K562 (cell line): Measurements from ENCODE around the gene RBFOX2. TPM values are rescaled to one million over a fixed set of nuclear protein-coding genes. Genes with fewer than 3 reads are reported as not detected.

Experiments used
- ATAC-seq: fragments of 200-7000 bp; cut with Tn5 transposase; 3 replicates; pipeline ENCODE4 v1.9.1; 2020; ENCODE audit warnings: moderate library complexity
- BruUV-seq: library from RNA; stranded (reverse); fragments of 400-500 nt; replicated peaks from 2 replicates; lab custom pipeline; 2021; lab: Mats Ljungman, UMichigan
- CTCF ChIA-PET: fragments of 300-600 bp; formaldehyde crosslinking; extraction: SDS; loops from one replicate; lab custom pipeline; 2021; ENCODE audit warnings: low intra/inter-chr PET ratio; lab: Yijun Ruan, JAX
- POLR2A ChIA-PET: fragments of 300-600, 350-650 bp; sonication (Branson Sonifier 250); formaldehyde crosslinking; extraction: SDS; loops from one replicate; lab custom pipeline; 2021; ENCODE audit warnings: antibody characterized with exemption, inconsistent platforms; lab: Yijun Ruan, JAX
- DNase-seq, 4 experiments: peaks; one replicate each; pipeline versions ENCODE4 v3.0.0 to v3.0.0-alpha.2; 2011 to 2018; ENCODE audit warnings: low spot score in 3 of 4, mixed read lengths in 3 of 4; ENCODE audit errors: extremely low read depth in 1 of 4
- FAIRE-seq: peaks from 2 replicates; lab custom pipeline; 2011; peaks lifted over from hg19 to GRCh38; lab: Jason Lieb, UNC
- H2AFZ ChIP-seq: 2 replicates; pipeline ENCODE4 v1.6.0; 2011; ENCODE audit warnings: low read depth, low read length, control low read depth, inconsistent platforms
- H3K27ac ChIP-seq: fragments of 200-600 bp; 3 replicates; pipeline ENCODE4 v1.8.0; 2011; ENCODE audit warnings: low read depth, mild to moderate bottlenecking, control low read depth, inconsistent platforms, low read length, moderate library complexity, mixed read lengths; ENCODE audit errors: extremely low read depth
- H3K27me3 ChIP-seq, 2 experiments: fragments of 300-600 bp in 1 of 2; 2 replicates in 1 of 2; 3 replicates in 1 of 2; pipeline versions ENCODE4 v1.6.0 to v1.8.0; 2011; ENCODE audit warnings: inconsistent platforms in 2 of 2, low read length in 2 of 2, mild to moderate bottlenecking in 1 of 2, mixed read lengths in 1 of 2, moderate library complexity in 1 of 2; ENCODE audit not compliant: control insufficient read depth in 2 of 2, insufficient read depth in 2 of 2
- H3K36me3 ChIP-seq: fragments of 300-600 bp; 3 replicates; pipeline ENCODE4 v1.8.0; 2011; ENCODE audit warnings: mild to moderate bottlenecking, low read length, inconsistent platforms; ENCODE audit not compliant: control insufficient read depth, insufficient read depth
- H3K4me1 ChIP-seq, 2 experiments: fragments of 200-600 bp in 1 of 2; replicated peaks in 1 of 2; 2 replicates in 1 of 2; 3 replicates in 1 of 2; pipeline versions ENCODE4 v1.5.1 to v1.8.0; 2011; ENCODE audit warnings: inconsistent platforms in 2 of 2, low read length in 2 of 2, mild to moderate bottlenecking in 1 of 2, mixed read lengths in 1 of 2, moderate library complexity in 1 of 2; ENCODE audit not compliant: control insufficient read depth in 2 of 2, insufficient read depth in 2 of 2
- H3K4me2 ChIP-seq: 2 replicates; pipeline ENCODE4 v1.6.1; 2011; ENCODE audit warnings: low read length, control low read depth, inconsistent platforms, mixed read lengths; ENCODE audit not compliant: insufficient read depth
- H3K4me3 ChIP-seq: fragments of 200-600 bp; sonication (generic), shearing (Covaris generic); 2 replicates; pipeline ENCODE4 v1.5.1; 2016; ENCODE audit warnings: control low read depth, inconsistent platforms
- H3K79me2 ChIP-seq: fragments of 200-600 bp; 3 replicates; pipeline ENCODE4 v1.8.0; 2011; ENCODE audit warnings: low read length, inconsistent platforms; ENCODE audit not compliant: control insufficient read depth, insufficient read depth
- H3K9ac ChIP-seq, 2 experiments: 2 replicates each; pipeline versions ENCODE4 v1.6.0 to v1.6.1; 2011; ENCODE audit warnings: low read depth in 2 of 2, low read length in 2 of 2, control low read depth in 1 of 2, inconsistent platforms in 1 of 2, mild to moderate bottlenecking in 1 of 2, mixed read lengths in 1 of 2; ENCODE audit not compliant: insufficient read depth in 1 of 2
- H3K9me1 ChIP-seq: one replicate; pipeline ENCODE4 v1.6.0; 2011; ENCODE audit warnings: inconsistent platforms, mild to moderate bottlenecking, low read length, moderate library complexity; ENCODE audit not compliant: control insufficient read depth, insufficient read depth
- H3K9me3 ChIP-seq: replicated peaks from 2 replicates; pipeline ENCODE4 v1.5.1; 2011; ENCODE audit warnings: low read depth, low read length, inconsistent platforms; ENCODE audit not compliant: control insufficient read depth, insufficient read depth
- H4K20me1 ChIP-seq: replicated peaks from 2 replicates; pipeline ENCODE4 v1.6.1; 2011; ENCODE audit warnings: low read length, inconsistent platforms, mixed read lengths; ENCODE audit not compliant: control insufficient read depth, insufficient read depth
- DACH1 ChIP-seq: fragments of 450-650 bp; IDR thresholded peaks from 2 replicates; pipeline ENCODE4 v1.6.1; 2018; ENCODE audit not compliant: partially characterized antibody
- ELF1 ChIP-seq: fragments of 200-800 bp; sonication (Bioruptor generic); IDR thresholded peaks from 2 replicates; pipeline ENCODE4 v1.6.1; 2016; ENCODE audit warnings: missing genetic modification characterization, missing compliant biosample characterization
- NKRF ChIP-seq: fragments of 450-650 bp; IDR thresholded peaks from 2 replicates; pipeline ENCODE4 v1.6.1; 2016; ENCODE audit warnings: borderline replicate concordance
- POLR2B ChIP-seq: fragments of 450-650 bp; IDR thresholded peaks from 2 replicates; pipeline ENCODE4 v1.6.1; 2018; ENCODE audit warnings: low read depth; ENCODE audit not compliant: partially characterized antibody
- TAF9B ChIP-seq: fragments of 450-650 bp; IDR thresholded peaks from 2 replicates; pipeline ENCODE4 v1.6.1; 2018; ENCODE audit warnings: mild to moderate bottlenecking; ENCODE audit not compliant: partially characterized antibody
- WGBS: fragments of 100-300 bp; shearing (Covaris generic); methylation state at CpG from one replicate; pipeline ENCODE4 v1.1.6; 2016; ENCODE audit warnings: low coverage, mixed read lengths; ENCODE audit not compliant: insufficient coverage; ENCODE audit errors: missing lambda C conversion rate; 5-methylcytosine and 5-hydroxymethylcytosine counted together
- in situ Hi-C: fragments of 300-500 bp; cut with MboI; formaldehyde crosslinking; loops from 4 replicates; pipeline ENCODE4 v1.15.0; 2018; ENCODE audit warnings: inconsistent platforms, mixed read lengths
- intact Hi-C: fragments of 100-400 bp; cut with micrococcal nuclease; formaldehyde crosslinking; loops from 2 replicates; pipeline ENCODE4 v1.14.2; 2022
- polyA plus RNA-seq, 8 experiments: library from polyadenylated mRNA; depleted of rRNA in 4 of 8; stranded (reverse) in 5 of 8; unstranded in 3 of 8; fragments of >200 nt; fragmentation: Nextera tagmentation in 2 of 8; fragmentation: Illumina TruSeq in 1 of 8; extraction: Ambion mirVana in 2 of 8; extraction: Trizol in 1 of 8; gene quantifications; 2 replicates each; pipeline versions ENCODE4 v1.2.1 to v1.2.3, GENCODE V29; 2011 to 2014; ENCODE audit warnings: inconsistent platforms in 1 of 8, missing spikeins in 1 of 8
- total RNA-seq, 7 experiments: library from RNA; depleted of rRNA in 6 of 7; stranded (reverse); fragments of >200 nt in 6 of 7; fragmentation: Illumina TruSeq in 2 of 7; extraction: Trizol in 2 of 7; gene quantifications; 2 replicates each; pipeline versions ENCODE4 v1.2.1 to v1.2.3, GENCODE V29; 2011 to 2021; ENCODE audit warnings: low replicate concordance in 1 of 7
- TF ChIP-seq, protein P1 (sequence below): sonication (generic); formaldehyde crosslinking; IDR thresholded peaks from 2 replicates; pipeline ENCODE4 v1.8.0; 2022; ENCODE audit warnings: missing genetic modification reagents, mild to moderate bottlenecking, borderline replicate concordance

The RBFOX2 gene
- total and polyA plus RNA-seq, 9 of the 15 experiments (the other 6 are each of a cell fraction or from before 2014, with no cell fraction given) = 5.8 to 24.8 (median 14.2) TPM

- no peak for TF ChIP-seq NKRF
Observed at GRCh38 chr22:35917651-35918050, 111.0 kb downstream of the RBFOX2 start (continued).

- Histone ChIP-seq H3K9ac (no peak overlapping the region), H3K27me3 (no peaks in the 10 kb centered on the region), H3K4me1 (peaks cover 0 to 13% of the 10 kb centered on the region in 2 experiments; a peak in 2 of 5 replicates), H3K79me2 (peaks cover 8% of the 10 kb centered on the region), H3K27ac (no peak overlapping the region; the same call in 2 of the 3 replicates), H3K4me2 (no peak overlapping the region), H4K20me1 (no peaks in the 10 kb centered on the region), H3K9me1 (no peaks in the 10 kb centered on the region), H3K4me3 (no peak overlapping the region), H3K9me3 (no peaks in the 10 kb centered on the region), H3K36me3 (no peaks in the 10 kb centered on the region), H2AFZ (no peak overlapping the region)
- ChIA-PET POLR2A (interaction anchor here (0.6 to 0.7 kb wide), 3 partner anchors 42 to 205 kb away, joined by 3 read pairs; no protein-coding TSS in a partner anchor), CTCF (no interaction called here)
- DNase-seq = no peak
- FAIRE-seq = no peak
- in situ Hi-C loops = no loop called here
- no peak for TF ChIP-seq DACH1
- TF ChIP-seq TAF9B = no peak
- TF ChIP-seq ELF1 = no peak
- TF ChIP-seq POLR2B = no peak
- TF ChIP-seq, protein P1, sequence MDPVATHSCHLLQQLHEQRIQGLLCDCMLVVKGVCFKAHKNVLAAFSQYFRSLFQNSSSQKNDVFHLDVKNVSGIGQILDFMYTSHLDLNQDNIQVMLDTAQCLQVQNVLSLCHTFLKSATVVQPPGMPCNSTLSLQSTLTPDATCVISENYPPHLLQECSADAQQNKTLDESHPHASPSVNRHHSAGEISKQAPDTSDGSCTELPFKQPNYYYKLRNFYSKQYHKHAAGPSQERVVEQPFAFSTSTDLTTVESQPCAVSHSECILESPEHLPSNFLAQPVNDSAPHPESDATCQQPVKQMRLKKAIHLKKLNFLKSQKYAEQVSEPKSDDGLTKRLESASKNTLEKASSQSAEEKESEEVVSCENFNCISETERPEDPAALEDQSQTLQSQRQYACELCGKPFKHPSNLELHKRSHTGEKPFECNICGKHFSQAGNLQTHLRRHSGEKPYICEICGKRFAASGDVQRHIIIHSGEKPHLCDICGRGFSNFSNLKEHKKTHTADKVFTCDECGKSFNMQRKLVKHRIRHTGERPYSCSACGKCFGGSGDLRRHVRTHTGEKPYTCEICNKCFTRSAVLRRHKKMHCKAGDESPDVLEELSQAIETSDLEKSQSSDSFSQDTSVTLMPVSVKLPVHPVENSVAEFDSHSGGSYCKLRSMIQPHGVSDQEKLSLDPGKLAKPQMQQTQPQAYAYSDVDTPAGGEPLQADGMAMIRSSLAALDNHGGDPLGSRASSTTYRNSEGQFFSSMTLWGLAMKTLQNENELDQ (CRISPR knock-in tag) = no peak
- intact Hi-C loops = loop anchor here (10.0 kb wide), 1 partner anchor 71 kb away; no protein-coding TSS in a partner anchor
- WGBS = 61% methylated on average over 5 of the region's 5 CpGs
- peak; percentile 37 for ATAC-seq
- no TSS peak for BruUV-seq
Observed at GRCh38 chr22:35915477-35916013, 113.1 kb downstream of the RBFOX2 start.
